Neural progenitor cell (in vitro differentiated cells): Measurements from ENCODE around the gene ADCY1. TPM values are rescaled to one million over a fixed set of nuclear protein-coding genes. Genes with fewer than 3 reads are reported as not detected.

Experiments used
- DNase-seq: peaks from one replicate; pipeline ENCODE4 v3.0.0-alpha.2; 2016; ENCODE audit warnings: low spot score
- H2AFZ ChIP-seq: fragments of 200-600 bp; sonication (generic); replicated peaks from 2 replicates; pipeline ENCODE4 v1.6.1; 2016; ENCODE audit warnings: antibody characterized with exemption
- H3F3A ChIP-seq: fragments of 200-600 bp; sonication (generic); 2 replicates; pipeline ENCODE4 v1.6.1; 2016; ENCODE audit warnings: antibody characterized with exemption, low read depth
- H3K27ac ChIP-seq: fragments of 200-600 bp; sonication (generic); 2 replicates; pipeline ENCODE4 v1.5.1; 2016; ENCODE audit warnings: mild to moderate bottlenecking
- H3K27me3 ChIP-seq: fragments of 200-600 bp; sonication (generic); 2 replicates; pipeline ENCODE4 v1.6.1; 2016; ENCODE audit warnings: mild to moderate bottlenecking, moderate library complexity
- H3K36me3 ChIP-seq: fragments of 200-600 bp; sonication (generic); 2 replicates; pipeline ENCODE4 v1.5.1; 2016
- H3K4me1 ChIP-seq: fragments of 200-600 bp; sonication (generic); 2 replicates; pipeline ENCODE4 v1.6.1; 2016; ENCODE audit warnings: mixed run types
- H3K4me2 ChIP-seq: fragments of 200-600 bp; sonication (generic); 2 replicates; pipeline ENCODE4 v1.6.1; 2016
- H3K4me3 ChIP-seq: fragments of 200-600 bp; sonication (generic); 2 replicates; pipeline ENCODE4 v1.5.1; 2016
- H3K79me2 ChIP-seq: fragments of 200-600 bp; sonication (generic); 2 replicates; pipeline ENCODE4 v1.6.1; 2016; ENCODE audit warnings: low read depth
- H3K9ac ChIP-seq: fragments of 200-600 bp; sonication (generic); 2 replicates; pipeline ENCODE4 v1.6.1; 2016
- H3K9me3 ChIP-seq: fragments of 200-600 bp; sonication (generic); 2 replicates; pipeline ENCODE4 v1.5.1; 2016; ENCODE audit warnings: low read depth
- H4K20me1 ChIP-seq: fragments of 200-600 bp; sonication (generic); 2 replicates; pipeline ENCODE4 v1.6.1; 2016; ENCODE audit warnings: low read depth
- H3K27ac Mint-ChIP-seq: 3 replicates; pipeline ENCODE4 v1.8.0; 2021; ENCODE audit warnings: mixed read lengths
- H3K27me3 Mint-ChIP-seq: 2 replicates; pipeline ENCODE4 v1.8.0; 2022; ENCODE audit warnings: low read depth, mild to moderate bottlenecking, inconsistent platforms, moderate library complexity, mixed read lengths; ENCODE audit not compliant: insufficient read depth
- H3K36me3 Mint-ChIP-seq: 3 replicates; pipeline ENCODE4 v1.8.0; 2021; ENCODE audit warnings: mixed read lengths
- H3K4me1 Mint-ChIP-seq: 3 replicates; pipeline ENCODE4 v1.8.0; 2021; ENCODE audit warnings: mixed read lengths
- H3K4me3 Mint-ChIP-seq: 3 replicates; pipeline ENCODE4 v1.8.0; 2021; ENCODE audit warnings: mild to moderate bottlenecking, moderate library complexity, mixed read lengths
- H3K9me3 Mint-ChIP-seq: 3 replicates; pipeline ENCODE4 v1.8.0; 2020; ENCODE audit warnings: mixed read lengths
- EZH2 ChIP-seq: fragments of 200-600 bp; sonication (generic); IDR thresholded peaks from 2 replicates; pipeline ENCODE4 v1.6.1; 2017; ENCODE audit warnings: antibody characterized with exemption, mild to moderate bottlenecking, moderate library complexity
- EZH2phosphoT487 ChIP-seq: fragments of 200-600 bp; sonication (generic); IDR thresholded peaks from 2 replicates; pipeline ENCODE4 v1.6.1; 2017; ENCODE audit warnings: antibody characterized with exemption
- total RNA-seq: library from RNA; depleted of rRNA; stranded (reverse); fragments of >200 nt; gene quantifications from 2 replicates; pipeline ENCODE4 v1.2.3, GENCODE V29; 2015; ENCODE audit warnings: low replicate concordance
- TF ChIP-seq, protein P1 (sequence below): fragments of 200-600 bp; sonication (generic); IDR thresholded peaks from 2 replicates; pipeline ENCODE4 v1.5.1; 2017; ENCODE audit warnings: antibody characterized with exemption, mild to moderate bottlenecking

Gene ADCY1
- total RNA-seq, 1 donor from 2014 or later, result 7.4 TPM

DNA sequence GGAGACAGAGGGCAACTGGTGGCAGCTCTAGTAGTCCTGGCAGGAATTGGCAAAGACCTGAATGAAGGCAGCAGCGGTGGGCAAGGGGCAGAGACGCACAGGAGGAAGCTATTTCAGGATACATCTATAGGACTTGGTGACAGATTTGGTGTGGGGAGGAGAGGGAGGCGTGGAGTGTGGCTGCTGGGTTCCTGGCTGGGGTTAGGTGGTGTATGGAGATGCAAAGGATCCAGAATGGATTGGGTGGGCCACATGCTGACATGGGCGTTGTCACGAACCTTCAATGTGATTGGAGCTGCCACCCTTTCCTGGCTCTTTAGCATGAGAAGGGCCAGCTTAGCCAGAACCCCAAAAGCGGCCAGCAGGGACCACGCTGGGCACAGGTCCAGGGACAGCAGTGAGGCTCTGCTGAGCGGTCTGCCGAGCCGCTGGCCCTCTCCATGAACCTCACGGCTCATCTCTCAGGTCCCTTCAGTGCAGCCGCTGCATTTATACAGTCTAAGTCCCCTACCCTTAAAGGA, 10.2 kb upstream of the ADCY1 start:
- TF ChIP-seq, protein P1, sequence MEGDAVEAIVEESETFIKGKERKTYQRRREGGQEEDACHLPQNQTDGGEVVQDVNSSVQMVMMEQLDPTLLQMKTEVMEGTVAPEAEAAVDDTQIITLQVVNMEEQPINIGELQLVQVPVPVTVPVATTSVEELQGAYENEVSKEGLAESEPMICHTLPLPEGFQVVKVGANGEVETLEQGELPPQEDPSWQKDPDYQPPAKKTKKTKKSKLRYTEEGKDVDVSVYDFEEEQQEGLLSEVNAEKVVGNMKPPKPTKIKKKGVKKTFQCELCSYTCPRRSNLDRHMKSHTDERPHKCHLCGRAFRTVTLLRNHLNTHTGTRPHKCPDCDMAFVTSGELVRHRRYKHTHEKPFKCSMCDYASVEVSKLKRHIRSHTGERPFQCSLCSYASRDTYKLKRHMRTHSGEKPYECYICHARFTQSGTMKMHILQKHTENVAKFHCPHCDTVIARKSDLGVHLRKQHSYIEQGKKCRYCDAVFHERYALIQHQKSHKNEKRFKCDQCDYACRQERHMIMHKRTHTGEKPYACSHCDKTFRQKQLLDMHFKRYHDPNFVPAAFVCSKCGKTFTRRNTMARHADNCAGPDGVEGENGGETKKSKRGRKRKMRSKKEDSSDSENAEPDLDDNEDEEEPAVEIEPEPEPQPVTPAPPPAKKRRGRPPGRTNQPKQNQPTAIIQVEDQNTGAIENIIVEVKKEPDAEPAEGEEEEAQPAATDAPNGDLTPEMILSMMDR, result no peak
- TF ChIP-seq EZH2phosphoT487 (no peak), EZH2 (no peak)
- no peak for DNase-seq
- Histone ChIP-seq H3K27me3 (no peaks in the 10 kb centered on the region), H3K27ac (no peak overlapping the region), H3K9me3 (no peaks in the 10 kb centered on the region), H3K36me3 (no peaks in the 10 kb centered on the region), H3F3A (no peaks in the 10 kb centered on the region), H2AFZ (peak overlapping the region; percentile 26), H3K4me1 (peaks cover 19% of the 10 kb centered on the region), H3K9ac (no peak overlapping the region), H3K4me3 (no peak overlapping the region), H3K79me2 (no peaks in the 10 kb centered on the region), H4K20me1 (no peaks in the 10 kb centered on the region), H3K4me2 (peak overlapping the region; percentile 55)
- H3K27me3 Mint-ChIP-seq, result peaks cover 24% of the 10 kb centered on the region
- H3K4me3 Mint-ChIP-seq, result no peak overlapping the region
- no peaks in the 10 kb centered on the region for H3K36me3 Mint-ChIP-seq
- peaks cover 23% of the 10 kb centered on the region for H3K4me1 Mint-ChIP-seq
- H3K27ac Mint-ChIP-seq, result peak overlapping the region; percentile 43
- H3K9me3 Mint-ChIP-seq, result peaks cover 7% of the 10 kb centered on the region

DNA sequence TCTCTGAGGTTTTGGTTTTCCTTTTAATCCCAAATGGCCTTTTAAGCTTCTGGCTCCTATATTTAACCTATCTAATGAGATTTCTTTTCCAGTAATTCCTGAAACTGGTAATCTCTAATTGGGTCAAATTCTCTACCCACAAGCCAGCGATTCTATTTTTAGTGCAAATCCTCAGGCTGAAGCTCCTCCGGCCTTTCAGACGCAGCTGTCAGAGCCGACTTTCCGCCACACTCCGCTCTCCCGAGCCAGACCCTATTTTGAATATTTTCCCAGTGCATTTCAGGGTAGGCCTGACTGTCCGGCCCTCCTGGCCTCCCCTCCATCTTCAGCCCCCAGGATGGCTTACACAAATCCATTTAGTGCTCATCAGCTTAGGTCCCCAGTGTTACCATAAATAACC, 9.7 kb upstream of the ADCY1 start:
- no peaks in the 10 kb centered on the region for H4K20me1 ChIP-seq
- no peaks in the 10 kb centered on the region for H3K36me3 ChIP-seq
- H2AFZ ChIP-seq, result peak overlapping the region; percentile 26
- no peaks in the 10 kb centered on the region for H3K9me3 ChIP-seq
- H3K4me1 ChIP-seq, result peaks cover 19% of the 10 kb centered on the region
- H3K4me1 Mint-ChIP-seq, result peaks cover 23% of the 10 kb centered on the region
- H3F3A ChIP-seq, result no peaks in the 10 kb centered on the region
- H3K79me2 ChIP-seq, result no peaks in the 10 kb centered on the region
- peaks cover 24% of the 10 kb centered on the region for H3K27me3 Mint-ChIP-seq
- TF ChIP-seq, protein P1, result no peak
- TF ChIP-seq EZH2phosphoT487 (no peak), EZH2 (no peak)
- peaks cover 6% of the 10 kb centered on the region for H3K9me3 Mint-ChIP-seq
- H3K9ac ChIP-seq, result no peak overlapping the region
- H3K27me3 ChIP-seq, result no peaks in the 10 kb centered on the region
- H3K27ac ChIP-seq, result no peak overlapping the region
- H3K36me3 Mint-ChIP-seq, result no peaks in the 10 kb centered on the region
- H3K27ac Mint-ChIP-seq, result peak overlapping the region; percentile 4
- DNase-seq, result no peak
- H3K4me3 ChIP-seq, result no peak overlapping the region
- H3K4me2 ChIP-seq, result peak overlapping the region; percentile 55
- no peak overlapping the region for H3K4me3 Mint-ChIP-seq

DNA sequence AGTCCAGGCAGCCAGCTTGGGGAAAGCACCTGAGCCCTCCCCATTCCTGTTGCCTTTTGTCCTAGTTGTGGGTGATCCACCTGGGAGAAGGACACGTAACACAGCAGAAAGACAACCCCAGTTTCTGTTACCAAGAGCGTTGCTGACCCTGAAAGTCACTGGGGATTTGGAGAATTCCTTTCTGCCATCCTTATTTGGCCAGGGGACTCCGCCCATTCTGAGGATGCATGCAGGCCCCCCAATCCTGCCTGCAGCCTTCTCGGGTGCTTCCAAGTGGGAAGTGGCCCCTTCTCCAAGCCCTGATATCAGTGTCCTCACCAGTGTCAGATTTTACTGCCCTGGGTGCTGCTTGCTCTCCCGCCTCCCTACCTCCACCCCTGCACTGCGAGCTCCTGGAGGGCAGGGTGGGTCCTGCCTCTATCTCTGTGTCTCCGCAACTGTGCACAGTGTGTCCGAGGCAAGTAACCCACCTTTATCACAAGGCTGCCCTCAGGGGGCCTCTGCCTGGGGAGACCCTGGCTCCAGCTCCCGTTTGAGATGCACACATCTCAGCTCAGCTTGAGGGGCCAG, 9.2 kb upstream of the ADCY1 start:
- H3K9me3 Mint-ChIP-seq, result peaks cover 2% of the 10 kb centered on the region
- no peak overlapping the region for H3K9ac ChIP-seq
- DNase-seq, result no peak
- H3F3A ChIP-seq, result no peaks in the 10 kb centered on the region
- H3K36me3 ChIP-seq, result no peaks in the 10 kb centered on the region
- H3K9me3 ChIP-seq, result no peaks in the 10 kb centered on the region
- no peaks in the 10 kb centered on the region for H4K20me1 ChIP-seq
- H3K4me2 ChIP-seq, result peak overlapping the region; percentile 55
- H3K27me3 ChIP-seq, result no peaks in the 10 kb centered on the region
- peaks cover 19% of the 10 kb centered on the region for H3K27me3 Mint-ChIP-seq
- H2AFZ ChIP-seq, result no peak overlapping the region
- no peak overlapping the region for H3K27ac ChIP-seq
- peaks cover 23% of the 10 kb centered on the region for H3K4me1 Mint-ChIP-seq
- H3K4me3 ChIP-seq, result no peak overlapping the region
- H3K36me3 Mint-ChIP-seq, result no peaks in the 10 kb centered on the region
- no peaks in the 10 kb centered on the region for H3K79me2 ChIP-seq
- TF ChIP-seq, protein P1, result no peak
- TF ChIP-seq EZH2phosphoT487 (no peak), EZH2 (no peak)
- H3K4me1 ChIP-seq, result peaks cover 19% of the 10 kb centered on the region
- H3K27ac Mint-ChIP-seq, result peak overlapping the region; percentile 4
- no peak overlapping the region for H3K4me3 Mint-ChIP-seq
